ENCODE results near the gene CPPED1.

- TF ChIP-seq SUZ12 (IDR thresholded peaks at IDR 0.05; ENCODE audit: extremely low read depth, insufficient read depth, insufficient read length), result no peak
- no peak for TF ChIP-seq YY1 (IDR thresholded peaks at IDR 0.05; ENCODE audit: insufficient read depth, insufficient read length)
These were observed 60.9 kb downstream of the CPPED1 start for GRCh38 chr16:12742741-12743140.
